ENCODE measurements around the gene PPM1H.
"Not testable (repeated sequence)": the region's sequence is repeated elsewhere in the genome, so short reads cannot be mapped to it uniquely, and the experiment has no call there.

PPM1H gene, protein sequence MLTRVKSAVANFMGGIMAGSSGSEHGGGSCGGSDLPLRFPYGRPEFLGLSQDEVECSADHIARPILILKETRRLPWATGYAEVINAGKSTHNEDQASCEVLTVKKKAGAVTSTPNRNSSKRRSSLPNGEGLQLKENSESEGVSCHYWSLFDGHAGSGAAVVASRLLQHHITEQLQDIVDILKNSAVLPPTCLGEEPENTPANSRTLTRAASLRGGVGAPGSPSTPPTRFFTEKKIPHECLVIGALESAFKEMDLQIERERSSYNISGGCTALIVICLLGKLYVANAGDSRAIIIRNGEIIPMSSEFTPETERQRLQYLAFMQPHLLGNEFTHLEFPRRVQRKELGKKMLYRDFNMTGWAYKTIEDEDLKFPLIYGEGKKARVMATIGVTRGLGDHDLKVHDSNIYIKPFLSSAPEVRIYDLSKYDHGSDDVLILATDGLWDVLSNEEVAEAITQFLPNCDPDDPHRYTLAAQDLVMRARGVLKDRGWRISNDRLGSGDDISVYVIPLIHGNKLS

DNA sequence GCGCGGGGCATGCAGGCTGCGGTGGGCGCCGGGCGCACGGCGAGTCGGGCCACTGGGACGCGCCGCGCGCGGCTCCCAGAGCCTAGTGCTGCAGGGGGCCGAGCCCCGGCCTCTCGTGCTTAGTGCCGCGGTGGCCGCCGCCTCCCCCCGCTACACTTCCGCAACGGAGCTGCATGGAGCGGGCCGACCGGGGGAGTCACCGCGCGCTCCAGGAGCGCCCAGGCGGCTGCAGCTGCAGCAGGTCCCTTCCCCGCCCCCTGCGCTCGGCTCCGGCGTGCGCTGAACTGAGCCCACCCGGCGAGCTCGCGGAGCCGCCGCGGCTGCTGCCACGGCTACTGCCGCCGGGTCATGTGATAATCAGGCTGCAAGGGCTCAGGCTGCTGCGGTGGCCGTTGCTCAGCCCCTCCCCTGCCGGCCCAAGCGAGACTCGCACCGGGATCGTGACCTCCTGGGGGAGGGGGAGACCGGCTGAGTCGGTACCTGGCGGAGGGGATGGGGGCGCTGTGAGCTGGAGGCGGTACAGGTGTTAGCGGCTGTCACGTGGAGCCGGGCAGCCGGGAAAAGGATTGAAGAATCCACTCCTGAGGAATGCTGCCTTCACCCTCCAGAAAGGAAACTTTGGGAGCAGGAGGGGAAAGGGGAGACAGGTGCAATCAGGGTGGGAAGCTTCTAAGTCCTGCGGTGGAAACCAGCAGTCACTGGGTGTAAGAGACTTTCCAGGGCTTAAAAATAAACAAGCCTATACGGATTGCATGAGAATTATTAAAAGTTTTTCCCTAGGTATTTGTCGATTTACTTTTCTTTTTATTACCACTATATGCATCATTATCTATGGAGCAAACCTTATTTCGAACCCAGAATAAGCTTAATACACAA is at the start of gene PPM1H:
PPM1H (minus strand) TSS at position 352 of the 876 bp plus-strand sequence. CDS start 414 bp downstream, outside the sequence.
- DNase-seq, result peak; percentile 9

DNA sequence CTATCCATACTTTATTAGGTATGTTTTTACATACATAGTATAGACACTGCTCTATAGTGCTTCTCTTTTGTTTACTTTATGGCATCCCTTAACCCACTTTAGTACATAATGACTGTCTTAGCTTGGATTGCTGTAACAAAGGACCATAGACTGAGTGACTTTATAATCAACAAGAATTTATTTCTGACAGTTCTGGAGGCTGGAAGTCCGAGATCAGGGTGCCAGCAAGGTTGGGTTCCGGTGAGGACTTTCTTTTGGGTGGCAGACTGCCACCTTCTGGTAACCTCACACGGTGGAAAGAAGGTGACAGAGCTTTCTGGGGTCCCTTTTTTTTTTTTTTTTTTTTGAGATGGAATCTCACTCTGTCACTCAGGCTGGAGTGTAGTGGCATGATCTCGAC is 48.6 kb upstream of the PPM1H start:
- no peak for DNase-seq

DNA sequence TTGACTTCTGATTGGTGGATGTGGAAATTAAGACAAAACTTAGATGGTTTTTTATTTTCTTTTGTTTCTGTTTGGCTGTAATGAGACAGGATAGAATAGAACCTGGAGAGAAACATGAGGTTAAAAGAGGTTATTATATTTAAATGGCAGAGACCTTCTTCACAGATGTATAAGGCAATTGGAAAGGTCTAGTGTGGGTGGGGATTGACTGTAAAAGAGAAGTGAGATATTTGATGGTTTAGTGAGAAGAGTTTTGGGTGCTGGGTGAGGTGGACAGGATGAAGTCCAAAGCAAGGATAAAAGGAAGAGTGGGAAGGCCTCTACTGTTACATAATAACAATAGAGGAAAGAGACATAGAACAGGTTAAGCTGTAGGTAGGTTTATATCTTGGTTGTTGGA is 43.8 kb upstream of the PPM1H start:
- DNase-seq, result no peak

- DNase-seq, result no peak
These were observed 42.9 kb upstream of the PPM1H start for GRCh38 chr12:62977883-62978282.

GRCh38 chr12:62977418-62977817 is 42.5 kb upstream of the PPM1H start:
- no peak for DNase-seq

GRCh38 chr12:62976110-62976662 is 41.2 kb upstream of the PPM1H start:
- no peak for DNase-seq

- DNase-seq, result no peak
These were observed 37.0 kb upstream of the PPM1H start for GRCh38 chr12:62971769-62972525.

DNA sequence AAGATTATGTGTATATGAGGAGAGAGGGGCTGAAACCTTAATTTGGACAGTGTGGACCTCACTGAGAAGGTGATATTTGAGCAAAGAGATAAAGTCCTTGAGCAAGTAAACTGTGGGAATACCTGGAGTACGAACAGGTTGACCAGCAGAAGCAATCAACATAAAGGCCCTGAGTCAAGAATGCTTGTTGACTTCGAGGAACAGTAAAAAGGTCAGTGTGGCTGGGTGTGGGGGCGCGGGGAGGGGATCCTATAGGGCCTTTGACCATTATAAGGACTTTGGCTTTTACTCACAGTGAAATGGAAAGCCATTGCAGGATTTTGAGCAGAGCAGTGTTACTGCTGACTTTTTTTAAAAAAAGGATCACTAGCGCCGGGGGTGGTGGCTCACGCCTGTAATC is 34.7 kb upstream of the PPM1H start:
- no peak for DNase-seq

GRCh38 chr12:62967701-62968100 is 32.8 kb upstream of the PPM1H start:
- no peak for DNase-seq

DNA sequence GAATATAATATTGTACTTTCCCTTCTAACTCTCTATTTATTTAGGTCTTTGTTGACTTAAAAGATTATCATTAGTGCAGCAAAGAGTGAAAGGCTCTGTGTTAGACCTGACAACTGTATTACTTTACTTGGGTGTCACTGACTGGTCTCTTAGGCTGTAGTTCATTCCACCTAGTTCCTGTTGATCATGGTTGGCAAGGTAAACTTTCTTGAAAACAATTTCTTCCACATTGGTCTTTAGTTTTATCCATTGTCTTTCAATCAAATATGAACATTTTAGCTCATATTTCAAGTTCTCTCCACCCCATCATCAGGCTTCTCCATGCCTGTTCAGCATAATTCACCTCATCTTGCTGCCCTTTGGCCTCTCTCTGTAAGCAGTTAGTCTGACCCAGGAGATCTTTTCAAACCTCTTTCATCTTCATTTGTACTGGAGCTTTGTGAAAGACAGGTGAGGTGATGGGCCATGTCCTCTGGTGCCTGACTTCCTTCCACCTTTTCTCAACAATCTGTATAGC is 32.1 kb upstream of the PPM1H start:
- no peak for DNase-seq

DNA sequence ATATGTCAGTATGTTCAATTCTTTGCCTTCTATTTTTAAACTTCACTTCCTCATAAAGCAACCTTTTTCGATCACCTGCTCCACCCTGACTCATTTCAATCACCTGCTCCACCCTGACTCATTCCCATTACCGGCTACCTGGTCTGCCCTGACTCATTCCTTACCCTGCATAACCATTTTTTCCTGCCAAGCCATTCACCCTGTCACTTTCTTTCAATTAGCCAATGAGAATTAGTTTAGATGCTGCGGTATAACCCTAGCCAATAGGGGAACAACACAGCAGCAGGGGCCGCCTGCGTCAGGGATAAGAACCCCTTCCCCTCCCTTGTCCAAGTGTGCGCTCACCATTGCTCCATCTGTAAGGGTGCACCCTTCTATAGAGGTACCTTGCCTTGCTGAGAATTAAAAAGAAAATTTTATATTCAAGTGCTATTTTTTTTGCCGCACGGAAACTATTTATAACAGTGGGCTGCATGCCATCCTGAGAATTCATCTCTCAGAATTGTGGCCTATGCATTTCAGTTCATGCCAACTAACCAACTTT is 31.6 kb upstream of the PPM1H start:
- DNase-seq, result not testable (repeated sequence)

DNA sequence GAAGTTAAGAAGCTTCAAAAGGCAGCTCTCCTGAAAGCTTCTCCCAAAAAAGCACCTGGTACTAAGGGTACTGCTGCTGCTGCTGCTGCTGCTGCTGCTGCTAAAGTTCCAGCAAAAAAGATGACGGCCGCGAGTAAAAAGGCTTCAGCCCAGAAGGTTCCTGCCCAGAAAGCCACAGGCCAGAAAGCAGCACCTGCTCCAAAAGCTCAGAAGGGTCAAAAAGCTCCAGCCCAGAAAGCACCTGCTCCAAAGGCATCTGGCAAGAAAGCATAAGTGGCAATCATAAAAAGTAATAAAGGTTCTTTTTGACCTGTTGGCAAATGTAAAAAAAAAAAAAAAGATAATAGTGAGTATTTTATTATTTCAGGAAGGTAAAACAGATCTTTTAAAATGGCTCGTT is 30.8 kb upstream of the PPM1H start:
- not testable (repeated sequence) for DNase-seq

DNA sequence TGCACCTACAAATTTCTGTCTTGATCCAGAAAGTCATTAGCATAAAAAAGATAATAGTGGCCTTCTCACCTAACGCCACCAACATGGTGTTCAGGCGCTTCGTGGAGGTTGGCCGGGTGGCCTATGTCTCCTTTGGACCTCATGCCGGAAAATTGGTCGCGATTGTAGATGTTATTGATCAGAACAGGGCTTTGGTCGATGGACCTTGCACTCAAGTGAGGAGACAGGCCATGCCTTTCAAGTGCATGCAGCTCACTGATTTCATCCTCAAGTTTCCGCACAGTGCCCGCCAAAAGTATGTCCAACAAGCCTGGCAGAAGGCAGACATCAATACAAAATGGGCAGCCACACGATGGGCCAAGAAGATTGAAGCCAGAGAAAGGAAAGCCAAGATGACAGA is 30.3 kb upstream of the PPM1H start:
- DNase-seq, result not testable (repeated sequence)

DNA sequence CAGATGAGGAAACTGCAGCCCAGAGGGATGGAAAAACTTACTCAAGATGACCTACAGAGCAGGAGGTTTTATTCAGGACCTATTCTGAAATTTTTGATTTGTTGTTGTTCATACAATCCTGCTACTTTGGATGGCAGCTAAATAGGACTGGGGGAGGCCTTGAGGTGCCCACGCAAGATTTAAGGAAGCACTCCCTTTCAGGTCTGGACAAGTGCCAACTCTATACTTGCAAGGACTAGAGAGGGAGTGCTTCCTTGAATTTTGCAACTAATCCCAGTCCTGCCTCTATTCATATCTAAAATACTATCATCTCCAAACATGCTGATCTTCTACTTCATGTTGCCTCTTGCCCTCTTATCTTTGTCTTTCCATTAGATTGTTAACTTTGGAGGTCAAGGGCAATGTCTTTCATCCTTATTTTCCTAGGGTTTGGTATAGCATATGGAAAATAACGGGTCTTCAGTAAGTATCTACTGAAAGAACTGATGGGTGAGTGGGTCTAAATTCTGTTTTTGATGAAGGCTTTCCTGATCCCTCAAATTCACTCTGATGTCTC is 28.6 kb upstream of the PPM1H start:
- DNase-seq, result no peak

DNA sequence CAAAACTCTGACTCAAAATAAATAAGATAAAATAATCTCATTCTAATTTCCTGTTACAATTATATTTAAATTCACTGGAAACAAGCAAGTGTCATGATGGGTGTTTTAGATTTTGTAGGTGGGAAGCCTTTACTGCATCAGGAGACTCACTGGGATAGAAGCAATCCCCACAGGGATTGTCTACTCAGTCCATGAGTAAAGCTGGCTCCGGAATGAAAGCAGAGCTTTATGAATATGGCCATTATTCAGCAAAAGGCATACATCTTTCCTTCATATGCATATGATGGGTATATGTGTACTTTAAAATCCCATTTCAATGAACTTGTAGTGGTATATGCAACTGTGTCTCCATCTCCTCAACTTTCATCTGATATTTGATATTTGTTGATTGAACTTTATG is 25.4 kb upstream of the PPM1H start:
- DNase-seq, result no peak

DNA sequence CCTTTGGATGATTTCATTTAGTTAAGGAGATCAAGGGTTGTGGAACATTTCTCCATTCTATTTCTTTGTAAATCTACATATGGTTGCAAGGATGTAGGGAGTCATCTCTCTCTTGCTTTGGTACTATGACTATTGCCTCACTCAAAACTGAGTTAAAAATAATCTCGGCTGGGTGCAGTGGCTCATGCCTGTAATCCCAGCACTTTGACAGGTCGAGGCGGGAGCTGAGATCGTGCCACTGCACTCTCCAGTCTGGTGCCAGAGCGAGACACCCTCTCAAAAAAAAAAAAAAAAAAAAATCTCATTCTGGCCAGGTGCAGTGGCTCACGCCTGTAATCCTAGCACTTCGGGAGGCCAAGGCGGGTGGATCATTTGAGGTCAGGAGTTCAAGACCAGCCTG is 24.8 kb upstream of the PPM1H start:
- no peak for DNase-seq

- no peak for DNase-seq
These were observed 22.4 kb upstream of the PPM1H start for GRCh38 chr12:62957233-62957953.

GRCh38 chr12:62955678-62956077 is 20.7 kb upstream of the PPM1H start:
- DNase-seq, result no peak

GRCh38 chr12:62950317-62950716 is 15.4 kb upstream of the PPM1H start:
- no peak for DNase-seq

GRCh38 chr12:62948123-62948522 is 13.2 kb upstream of the PPM1H start:
- DNase-seq, result no peak

- no peak for DNase-seq
These were observed 12.4 kb upstream of the PPM1H start for GRCh38 chr12:62947364-62947763.

Measured in activated gamma-delta T cell treated with Interleukin-2 at 50 U/mL for 16 hours (primary cell).